Measurements from ENCODE around the gene KLHL22. TPM values are rescaled to one million over a fixed set of nuclear protein-coding genes. Genes with fewer than 3 reads are reported as not detected.

Gene KLHL22
- total RNA-seq, 1 experiment from 2014 or later: 20.0 TPM

GRCh38 chr22:20395907-20396287 is 99.7 kb downstream of the KLHL22 start:
- ChIA-PET POLR2A (ENCODE audit: unreplicated experiment) (interaction anchor here (0.6 kb wide), 1 partner anchor 13 kb away, joined by 6 read pairs; no protein-coding TSS in a partner anchor), CTCF (no interaction called here)
- H3K36me3 ChIP-seq (ENCODE audit: low read depth): no peaks in the 10 kb centered on the region
- H2AFZ ChIP-seq: no peak overlapping the region
- no peak overlapping the region for H3K4me2 ChIP-seq
- no peak overlapping the region for H3K27ac ChIP-seq
- intact Hi-C loops (cut with micrococcal nuclease; ENCODE audit: unreplicated experiment): no loop called here
- no peaks in the 10 kb centered on the region for H4K20me1 ChIP-seq (ENCODE audit: insufficient read depth)
- TF ChIP-seq CTCF (conservative IDR thresholded peaks at IDR 0.05) (no peak), EZH2 (IDR thresholded peaks at IDR 0.05; ENCODE audit: low read depth) (no peak)
- H3K4me1 ChIP-seq (replicated peaks; ENCODE audit: insufficient read depth): no peaks in the 10 kb centered on the region
- H3K9me2 ChIP-seq (ENCODE audit: insufficient read depth): no peaks in the 10 kb centered on the region
- no peaks in the 10 kb centered on the region for H3K9me3 ChIP-seq (ENCODE audit: insufficient read depth, low read depth)
- no TSS peak for BruUV-seq (replicated peaks)
- H3K79me2 ChIP-seq (ENCODE audit: low read depth): no peaks in the 10 kb centered on the region
- DNase-seq: no peak
- H3K27me3 ChIP-seq (ENCODE audit: insufficient read depth, low read depth): no peaks in the 10 kb centered on the region
- no peak overlapping the region for H3K4me3 ChIP-seq
- H3F3A ChIP-seq (ENCODE audit: insufficient read depth, low read depth): no peaks in the 10 kb centered on the region

GRCh38 chr22:20395181-20395906 is 100.3 kb downstream of the KLHL22 start:
- CTCF ChIA-PET: no interaction called here
- peak overlapping the region; percentile 82 for H3K4me2 ChIP-seq
- H3K79me2 ChIP-seq (ENCODE audit: low read depth): no peaks in the 10 kb centered on the region
- no peaks in the 10 kb centered on the region for H4K20me1 ChIP-seq (ENCODE audit: insufficient read depth)
- no peaks in the 10 kb centered on the region for H3K27me3 ChIP-seq (ENCODE audit: insufficient read depth, low read depth)
- H3K4me1 ChIP-seq (replicated peaks; ENCODE audit: insufficient read depth): no peaks in the 10 kb centered on the region
- TF ChIP-seq EZH2 (IDR thresholded peaks at IDR 0.05; ENCODE audit: low read depth): no peak
- TF ChIP-seq CTCF (conservative IDR thresholded peaks at IDR 0.05): no peak
- no peak for DNase-seq
- no peaks in the 10 kb centered on the region for H3K9me3 ChIP-seq (ENCODE audit: insufficient read depth, low read depth)
- H3K27ac ChIP-seq: no peak overlapping the region
- H3K9me2 ChIP-seq (ENCODE audit: insufficient read depth): no peaks in the 10 kb centered on the region
- POLR2A ChIA-PET (ENCODE audit: unreplicated experiment): no interaction called here
- H2AFZ ChIP-seq: no peak overlapping the region
- peak overlapping the region; percentile 66; the same call in 1 of the 2 replicates for H3K4me3 ChIP-seq
- intact Hi-C loops (cut with micrococcal nuclease; ENCODE audit: unreplicated experiment): no loop called here
- H3F3A ChIP-seq (ENCODE audit: insufficient read depth, low read depth): no peaks in the 10 kb centered on the region
- BruUV-seq (replicated peaks): no TSS peak
- no peaks in the 10 kb centered on the region for H3K36me3 ChIP-seq (ENCODE audit: low read depth)

GRCh38 chr22:20393705-20394476 is 101.7 kb downstream of the KLHL22 start, which contains the start of gene ZNF74:
Gene ZNF74 (plus strand): TSS chr22:20394151. CDS start chr22:20394629, 478 bp downstream.
- peak; percentile 69 to 77 for DNase-seq
- Histone ChIP-seq H2AFZ (peak within 1 kb of the TSS; percentile 95), H3K27me3 (ENCODE audit: insufficient read depth, low read depth) (no peaks in the 10 kb centered on the region), H3F3A (ENCODE audit: insufficient read depth, low read depth) (no peaks in the 10 kb centered on the region), H3K27ac (no peak within 1 kb of the TSS), H3K4me1 (replicated peaks; ENCODE audit: insufficient read depth) (no peaks in the 10 kb centered on the region), H3K36me3 (ENCODE audit: low read depth) (no peaks in the 10 kb centered on the region), H3K79me2 (ENCODE audit: low read depth) (no peaks in the 10 kb centered on the region), H3K4me3 (peak within 1 kb of the TSS; percentile 66), H3K9me2 (ENCODE audit: insufficient read depth) (no peaks in the 10 kb centered on the region), H3K4me2 (peak within 1 kb of the TSS; percentile 82), H3K9me3 (ENCODE audit: insufficient read depth, low read depth) (no peaks in the 10 kb centered on the region), H4K20me1 (ENCODE audit: insufficient read depth) (no peaks in the 10 kb centered on the region)
- ChIA-PET POLR2A (ENCODE audit: unreplicated experiment) (interaction anchor here (0.5 kb wide), 1 partner anchor 65 kb away, joined by 14 read pairs; no protein-coding TSS in a partner anchor), CTCF (interaction anchor here (0.6 kb wide), 1 partner anchor 1253 kb away, joined by 6 read pairs; no protein-coding TSS in a partner anchor)
- no TSS peak for BruUV-seq (replicated peaks)
- intact Hi-C loops (cut with micrococcal nuclease; ENCODE audit: unreplicated experiment): no loop called here
- TF ChIP-seq EZH2 (IDR thresholded peaks at IDR 0.05; ENCODE audit: low read depth): no peak
- no peak for TF ChIP-seq CTCF (conservative IDR thresholded peaks at IDR 0.05)

Measured in PC-9 (cell line).